T-cell (primary cell): ENCODE data around the gene PCNX4. TPM values are rescaled to one million over a fixed set of nuclear protein-coding genes. Genes with fewer than 3 reads are reported as not detected.
"Not testable (repeated sequence)": the region's sequence is repeated elsewhere in the genome, so short reads cannot be mapped to it uniquely, and the experiment has no call there.

Experiments used
- ATAC-seq, 4 experiments: fragments of 200-7000 bp in 3 of 4; fragments of 150-1000 bp in 1 of 4; cut with Tn5 transposase; replicated peaks in 1 of 4; 1 replicate in 3 of 4; 2 replicates in 1 of 4; pipeline ENCODE4 v1.10.0; 2021; ENCODE audit warnings: moderate library complexity in 3 of 4, mild to moderate bottlenecking in 2 of 4, moderate number of reproducible peaks in 1 of 4
- CTCF ChIA-PET, 2 donors: fragments of 300-600 bp; sonication (Branson Sonifier 250); formaldehyde crosslinking; loops; one replicate each; lab custom pipeline; 2022; ENCODE audit warnings: antibody characterized with exemption in 2 of 2; lab: Charles Lee
- POLR2A ChIA-PET, 2 donors: fragments of 300-600 bp; sonication (Branson Sonifier 250); formaldehyde crosslinking; loops; one replicate each; lab custom pipeline; 2022; ENCODE audit warnings: antibody characterized with exemption in 2 of 2; lab: Charles Lee
- DNase-seq, 35 experiments: peaks; one replicate each; pipeline versions ENCODE4 v3.0.0 to v3.0.0-alpha.2; 2013 to 2023
- H3K27ac ChIP-seq: one replicate; pipeline ENCODE4 v1.5.1; 2013; ENCODE audit warnings: low read length
- H3K27me3 ChIP-seq, 2 experiments: replicated peaks in 1 of 2; 1 replicate in 1 of 2; 2 replicates in 1 of 2; pipeline versions ENCODE4 v1.6.1 to v1.7.0; 2013; ENCODE audit warnings: low read length in 1 of 2, mixed read lengths in 1 of 2; ENCODE audit not compliant: control insufficient read depth in 2 of 2, insufficient read depth in 2 of 2; ENCODE audit errors: extremely low read depth in 1 of 2
- H3K36me3 ChIP-seq, 2 donors: 1 replicate in 1 of 2; 2 replicates in 1 of 2; pipeline versions ENCODE4 v1.6.1 to v1.7.0; 2013; ENCODE audit warnings: low read length in 1 of 2; ENCODE audit not compliant: control insufficient read depth in 2 of 2, insufficient read depth in 1 of 2; ENCODE audit errors: extremely low read depth in 1 of 2
- H3K4me1 ChIP-seq, 2 experiments: 1 replicate in 1 of 2; 2 replicates in 1 of 2; pipeline versions ENCODE4 v1.6.1 to v1.7.0; 2013; ENCODE audit warnings: low read length in 2 of 2, mixed read lengths in 1 of 2; ENCODE audit not compliant: insufficient read depth in 2 of 2, control insufficient read depth in 1 of 2; ENCODE audit errors: extremely low read depth in 1 of 2
- H3K4me3 ChIP-seq, 2 donors: 1 replicate in 1 of 2; 2 replicates in 1 of 2; pipeline versions ENCODE4 v1.5.1 to v1.7.0; 2013; ENCODE audit warnings: mild to moderate bottlenecking in 2 of 2, low read length in 1 of 2, moderate library complexity in 1 of 2; ENCODE audit not compliant: control insufficient read depth in 1 of 2; ENCODE audit errors: extremely low read depth in 1 of 2
- H3K9me3 ChIP-seq: 2 replicates; pipeline ENCODE4 v1.7.0; 2013
- H3K27ac Mint-ChIP-seq, 2 donors: one replicate each; pipeline ENCODE4 v1.8.0; 2020 to 2021; ENCODE audit warnings: mild to moderate bottlenecking in 2 of 2, mixed read lengths in 2 of 2
- H3K27me3 Mint-ChIP-seq, 2 donors: one replicate each; pipeline ENCODE4 v1.8.0; 2021 to 2022; ENCODE audit warnings: mixed read lengths in 2 of 2
- H3K36me3 Mint-ChIP-seq: one replicate; pipeline ENCODE4 v1.8.0; 2021; ENCODE audit warnings: mixed read lengths
- H3K4me1 Mint-ChIP-seq, 3 donors: one replicate each; pipeline ENCODE4 v1.8.0; 2020 to 2022; ENCODE audit warnings: mixed read lengths in 3 of 3, mild to moderate bottlenecking in 1 of 3
- H3K4me3 Mint-ChIP-seq, 3 donors: one replicate each; pipeline ENCODE4 v1.8.0; 2020 to 2022; ENCODE audit warnings: mild to moderate bottlenecking in 3 of 3, mixed read lengths in 3 of 3, moderate library complexity in 3 of 3
- H3K9me3 Mint-ChIP-seq, 3 donors: one replicate each; pipeline ENCODE4 v1.8.0; 2020 to 2022; ENCODE audit warnings: mixed read lengths in 3 of 3
- WGBS: methylation state at CpG from one replicate; pipeline ENCODE4 v1.1.5; 2013; ENCODE audit warnings: missing lambda C conversion rate; ENCODE audit not compliant: insufficient coverage; 5-methylcytosine and 5-hydroxymethylcytosine counted together
- total RNA-seq, 35 experiments: library from RNA in 6 of 35; stranded (reverse) in 6 of 35; fragments of 120-200 nt in 1 of 35; gene quantifications; one replicate each; pipeline versions ENCODE4 v1.2.1 to v1.2.4 and lab custom pipeline; 2013 to 2026

PCNX4 gene
- total RNA-seq (10 to 100 TPM; 36.4 to 50.4 (median 47.4) TPM), total RNA-seq (lab: John Stamatoyannopoulos, UW) (46.2 to 98.5 (median 73.5) reads per million in 29 experiments)
- total RNA-seq (2013), result 40.3 TPM

- WGBS, result under 1% methylated on average over 80 of the region's 88 CpGs
- Mint-ChIP-seq H3K4me3 (peak within 1 kb of the TSS; percentile 89 to 91 (median 90)), H3K4me1 (peaks cover 44 to 50% (median 46%) of the 10 kb centered on the region in 3 donors), H3K27ac (peak within 1 kb of the TSS; percentile 99), H3K36me3 (peaks cover 3% of the 10 kb centered on the region), H3K27me3 (peaks cover 0 to 2% of the 10 kb centered on the region in 2 donors), H3K9me3 (no peaks in the 10 kb centered on the region)
- ChIA-PET CTCF (interaction anchor here (0.7 to 2.4 kb wide), 6 partner anchors 30 to 209 kb away, joined by 3 to 11 read pairs (median 5); partner anchors contain the start of gene DHRS7 (in 1 of the 2)), POLR2A (interaction anchor here (0.5 to 1.3 kb wide), 7 partner anchors 60 to 1190 kb away, joined by 3 to 5 read pairs (median 3); partner anchors contain the start of gene PPM1A (in 1 of the 2))
- Histone ChIP-seq H3K9me3 (no peaks in the 10 kb centered on the region), H3K36me3 (no peaks in the 10 kb centered on the region), H3K27ac (peak within 1 kb of the TSS; percentile 96), H3K4me1 (peaks cover 12% of the 10 kb centered on the region in 2 experiments), H3K27me3 (peaks cover 0 to 2% of the 10 kb centered on the region in 2 experiments), H3K4me3 (peak within 1 kb of the TSS; percentile 74 to 92)
- DNase-seq, result peak; percentile 87 to 99 (median 92)
- ATAC-seq, result peak; percentile 93 to 95 (median 94)
These were observed at the start of gene PCNX4 for GRCh38 chr14:60091550-60092525. TSS of gene PCNX4 (plus strand) at chr14:60091923. CDS start at chr14:60107639, 15,716 bp downstream.

DNA sequence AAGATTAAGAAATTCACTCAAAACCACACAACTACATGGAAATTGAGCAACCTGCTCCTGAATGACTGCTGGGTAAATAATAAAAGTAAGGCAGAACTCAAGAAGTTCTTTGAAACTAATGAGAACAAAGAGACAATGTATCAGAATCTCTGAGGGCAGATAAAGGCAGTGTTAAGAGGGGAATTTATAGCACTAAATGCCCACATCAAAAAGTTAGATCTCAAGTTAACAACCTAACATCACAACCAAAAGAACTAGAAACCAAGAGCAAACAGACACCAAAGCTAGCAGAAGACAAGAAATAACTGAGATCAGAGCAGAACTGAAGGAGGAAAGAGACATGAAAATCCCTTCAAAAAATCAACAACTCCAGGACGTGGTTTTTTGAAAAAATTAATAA lies 43.7 kb upstream of the PCNX4 start:
- H3K27ac ChIP-seq, H3K36me3 ChIP-seq, H3K9me3 Mint-ChIP-seq, H3K9me3 ChIP-seq, H3K4me3 ChIP-seq, H3K36me3 Mint-ChIP-seq, CTCF ChIA-PET, POLR2A ChIA-PET: not testable (repeated sequence)
- H3K4me1 Mint-ChIP-seq, result peaks cover 22 to 45% (median 35%) of the 10 kb centered on the region in 3 donors
- peak overlapping the region in 1 of 3 donors; percentile 8 for H3K4me3 Mint-ChIP-seq
- no CpG with 5 or more reads among the region's 1 CpG for WGBS
- ATAC-seq (peak in 1 of 4 experiments; percentile 74), DNase-seq (peak in 1 of 35 experiments; percentile 19)
- Histone ChIP-seq H3K4me1 (peaks cover 7 to 12% of the 10 kb centered on the region in 2 experiments), H3K27me3 (peaks cover 0 to 14% of the 10 kb centered on the region in 2 experiments)
- peaks cover 8 to 44% of the 10 kb centered on the region in 2 donors for H3K27me3 Mint-ChIP-seq
- peak overlapping the region; percentile 15 to 50 for H3K27ac Mint-ChIP-seq

GRCh38 chr14:60051721-60052221 lies 40.0 kb upstream of the PCNX4 start:
- Histone ChIP-seq H3K36me3 (no peaks in the 10 kb centered on the region), H3K27ac (no peak overlapping the region), H3K9me3 (no peaks in the 10 kb centered on the region), H3K4me3 (no peak overlapping the region), H3K4me1 (peaks cover 7 to 12% of the 10 kb centered on the region in 2 experiments), H3K27me3 (peaks cover 0 to 17% of the 10 kb centered on the region in 2 experiments)
- peak in 20 of 35 experiments; percentile 3 to 51 (median 8) for DNase-seq
- Mint-ChIP-seq H3K36me3 (no peaks in the 10 kb centered on the region), H3K4me3 (peak overlapping the region in 2 of 3 donors; percentile 37 to 54), H3K4me1 (peaks cover 22 to 44% (median 37%) of the 10 kb centered on the region in 3 donors), H3K9me3 (peaks cover 0 to 3% (median 0%) of the 10 kb centered on the region in 3 donors), H3K27ac (peak overlapping the region in 1 of 2 donors; percentile 23), H3K27me3 (peaks cover 6 to 26% of the 10 kb centered on the region in 2 donors)
- peak; percentile 57 to 76 (median 69) for ATAC-seq
- WGBS, result no CpG with 5 or more reads among the region's 3 CpGs
- ChIA-PET CTCF (interaction anchor here (0.9 to 1.3 kb wide), 3 partner anchors 16 to 132 kb away, joined by 3 to 4 read pairs (median 3); no protein-coding TSS in a partner anchor), POLR2A (interaction anchor here in 1 of 2 donors (0.6 kb wide), 1 partner anchor 11 kb away, joined by 3 read pairs; no protein-coding TSS in a partner anchor)

GRCh38 chr14:60058087-60058486 lies 33.6 kb upstream of the PCNX4 start:
- Histone ChIP-seq H3K36me3 (no peaks in the 10 kb centered on the region), H3K27me3 (peaks cover 0 to 5% of the 10 kb centered on the region in 2 experiments), H3K9me3 (no peaks in the 10 kb centered on the region), H3K4me3 (no peak overlapping the region), H3K4me1 (no peaks in the 10 kb centered on the region), H3K27ac (no peak overlapping the region)
- ChIA-PET CTCF (interaction anchor here (0.6 to 0.8 kb wide), 4 partner anchors 93 to 1335 kb away, joined by 3 to 4 read pairs (median 3); no protein-coding TSS in a partner anchor), POLR2A (interaction anchor here in 1 of 2 donors (0.6 kb wide), 1 partner anchor 91 kb away, joined by 3 read pairs; no protein-coding TSS in a partner anchor)
- Mint-ChIP-seq H3K36me3 (no peaks in the 10 kb centered on the region), H3K4me3 (no peak overlapping the region), H3K9me3 (peaks cover 0 to 3% (median 0%) of the 10 kb centered on the region in 3 donors), H3K27ac (no peak overlapping the region), H3K4me1 (peaks cover 0 to 2% (median 0%) of the 10 kb centered on the region in 3 donors), H3K27me3 (peaks cover 5 to 6% of the 10 kb centered on the region in 2 donors)
- DNase-seq, result no peak
- no peak for ATAC-seq
- WGBS, result no CpG with 5 or more reads among the region's 1 CpG

- Mint-ChIP-seq H3K36me3 (no peaks in the 10 kb centered on the region), H3K27me3 (peaks cover 3 to 5% of the 10 kb centered on the region in 2 donors), H3K4me3 (no peak overlapping the region), H3K27ac (no peak overlapping the region), H3K9me3 (no peaks in the 10 kb centered on the region), H3K4me1 (no peaks in the 10 kb centered on the region)
- Histone ChIP-seq H3K9me3 (no peaks in the 10 kb centered on the region), H3K27ac (no peak overlapping the region), H3K4me1 (no peaks in the 10 kb centered on the region), H3K4me3 (no peak overlapping the region), H3K27me3 (no peaks in the 10 kb centered on the region), H3K36me3 (no peaks in the 10 kb centered on the region)
- CTCF ChIA-PET, result interaction anchor here in 1 of 2 donors (0.6 to 1.5 kb wide), 5 partner anchors 29 to 890 kb away, joined by 3 to 4 read pairs (median 4); no protein-coding TSS in a partner anchor
- DNase-seq, result no peak
- no peak for ATAC-seq
- POLR2A ChIA-PET, result no interaction called here
- WGBS, result no CpG with 5 or more reads among the region's 2 CpGs
These were observed 30.4 kb upstream of the PCNX4 start for GRCh38 chr14:60061371-60061770.
